K562 (cell line): Measurements from ENCODE around the gene IL13. TPM values are rescaled to one million over a fixed set of nuclear protein-coding genes. Genes with fewer than 3 reads are reported as not detected.

Source experiments
- ATAC-seq: fragments of 200-7000 bp; cut with Tn5 transposase; 3 replicates; pipeline ENCODE4 v1.9.1; 2020; ENCODE audit warnings: moderate library complexity
- BruUV-seq: library from RNA; stranded (reverse); fragments of 400-500 nt; replicated peaks from 2 replicates; lab custom pipeline; 2021; lab: Mats Ljungman, UMichigan
- CTCF ChIA-PET: fragments of 300-600 bp; formaldehyde crosslinking; extraction: SDS; loops from one replicate; lab custom pipeline; 2021; ENCODE audit warnings: low intra/inter-chr PET ratio; lab: Yijun Ruan, JAX
- POLR2A ChIA-PET: fragments of 300-600, 350-650 bp; sonication (Branson Sonifier 250); formaldehyde crosslinking; extraction: SDS; loops from one replicate; lab custom pipeline; 2021; ENCODE audit warnings: antibody characterized with exemption, inconsistent platforms; lab: Yijun Ruan, JAX
- DNase-seq, 4 experiments: peaks; one replicate each; pipeline versions ENCODE4 v3.0.0 to v3.0.0-alpha.2; 2011 to 2018; ENCODE audit warnings: low spot score in 3 of 4, mixed read lengths in 3 of 4; ENCODE audit errors: extremely low read depth in 1 of 4
- FAIRE-seq: peaks from 2 replicates; lab custom pipeline; 2011; peaks lifted over from hg19 to GRCh38; lab: Jason Lieb, UNC
- H2AFZ ChIP-seq: 2 replicates; pipeline ENCODE4 v1.6.0; 2011; ENCODE audit warnings: low read depth, low read length, control low read depth, inconsistent platforms
- H3K27ac ChIP-seq: fragments of 200-600 bp; 3 replicates; pipeline ENCODE4 v1.8.0; 2011; ENCODE audit warnings: low read depth, mild to moderate bottlenecking, control low read depth, inconsistent platforms, low read length, moderate library complexity, mixed read lengths; ENCODE audit errors: extremely low read depth
- H3K27me3 ChIP-seq, 2 experiments: fragments of 300-600 bp in 1 of 2; 2 replicates in 1 of 2; 3 replicates in 1 of 2; pipeline versions ENCODE4 v1.6.0 to v1.8.0; 2011; ENCODE audit warnings: inconsistent platforms in 2 of 2, low read length in 2 of 2, mild to moderate bottlenecking in 1 of 2, mixed read lengths in 1 of 2, moderate library complexity in 1 of 2; ENCODE audit not compliant: control insufficient read depth in 2 of 2, insufficient read depth in 2 of 2
- H3K36me3 ChIP-seq: fragments of 300-600 bp; 3 replicates; pipeline ENCODE4 v1.8.0; 2011; ENCODE audit warnings: mild to moderate bottlenecking, low read length, inconsistent platforms; ENCODE audit not compliant: control insufficient read depth, insufficient read depth
- H3K4me1 ChIP-seq, 2 experiments: fragments of 200-600 bp in 1 of 2; replicated peaks in 1 of 2; 2 replicates in 1 of 2; 3 replicates in 1 of 2; pipeline versions ENCODE4 v1.5.1 to v1.8.0; 2011; ENCODE audit warnings: inconsistent platforms in 2 of 2, low read length in 2 of 2, mild to moderate bottlenecking in 1 of 2, mixed read lengths in 1 of 2, moderate library complexity in 1 of 2; ENCODE audit not compliant: control insufficient read depth in 2 of 2, insufficient read depth in 2 of 2
- H3K4me2 ChIP-seq: 2 replicates; pipeline ENCODE4 v1.6.1; 2011; ENCODE audit warnings: low read length, control low read depth, inconsistent platforms, mixed read lengths; ENCODE audit not compliant: insufficient read depth
- H3K4me3 ChIP-seq: fragments of 200-600 bp; sonication (generic), shearing (Covaris generic); 2 replicates; pipeline ENCODE4 v1.5.1; 2016; ENCODE audit warnings: control low read depth, inconsistent platforms
- H3K79me2 ChIP-seq: fragments of 200-600 bp; 3 replicates; pipeline ENCODE4 v1.8.0; 2011; ENCODE audit warnings: low read length, inconsistent platforms; ENCODE audit not compliant: control insufficient read depth, insufficient read depth
- H3K9ac ChIP-seq, 2 experiments: 2 replicates each; pipeline versions ENCODE4 v1.6.0 to v1.6.1; 2011; ENCODE audit warnings: low read depth in 2 of 2, low read length in 2 of 2, control low read depth in 1 of 2, inconsistent platforms in 1 of 2, mild to moderate bottlenecking in 1 of 2, mixed read lengths in 1 of 2; ENCODE audit not compliant: insufficient read depth in 1 of 2
- H3K9me1 ChIP-seq: one replicate; pipeline ENCODE4 v1.6.0; 2011; ENCODE audit warnings: inconsistent platforms, mild to moderate bottlenecking, low read length, moderate library complexity; ENCODE audit not compliant: control insufficient read depth, insufficient read depth
- H3K9me3 ChIP-seq: replicated peaks from 2 replicates; pipeline ENCODE4 v1.5.1; 2011; ENCODE audit warnings: low read depth, low read length, inconsistent platforms; ENCODE audit not compliant: control insufficient read depth, insufficient read depth
- H4K20me1 ChIP-seq: replicated peaks from 2 replicates; pipeline ENCODE4 v1.6.1; 2011; ENCODE audit warnings: low read length, inconsistent platforms, mixed read lengths; ENCODE audit not compliant: control insufficient read depth, insufficient read depth
- CBX3 ChIP-seq, 2 experiments: IDR thresholded peaks; 1 replicate in 1 of 2; 2 replicates in 1 of 2; pipeline ENCODE4 v1.6.1; 2012; ENCODE audit warnings: inconsistent platforms in 2 of 2, low read length in 2 of 2, borderline replicate concordance in 1 of 2, control low read depth in 1 of 2
- ELF4 ChIP-seq: fragments of 450-650 bp; formaldehyde crosslinking; IDR thresholded peaks from 2 replicates; pipeline ENCODE4 v1.4.0; 2022; ENCODE audit warnings: missing genetic modification characterization
- NEUROD1 ChIP-seq: fragments of 150-350 bp; IDR thresholded peaks from 2 replicates; pipeline ENCODE4 v1.6.1; 2014; ENCODE audit warnings: borderline replicate concordance, low read length, low read depth; ENCODE audit not compliant: partially characterized antibody
- SNAPC5 ChIP-seq: fragments of 250-450 bp; sonication (Bioruptor Pico); IDR thresholded peaks from 2 replicates; pipeline ENCODE4 v1.8.0; 2021; ENCODE audit warnings: moderate library complexity, mild to moderate bottlenecking, inconsistent platforms
- TGIF2 ChIP-seq: sonication (generic); formaldehyde crosslinking; IDR thresholded peaks from 2 replicates; pipeline ENCODE4 v1.8.1; 2022; ENCODE audit warnings: mild to moderate bottlenecking, missing genetic modification reagents, moderate library complexity
- ZNF511 ChIP-seq: sonication (generic); formaldehyde crosslinking; IDR thresholded peaks from 2 replicates; pipeline ENCODE4 v1.8.0; 2022; ENCODE audit warnings: mild to moderate bottlenecking, missing genetic modification reagents
- ZNF518B ChIP-seq: fragments of 250-450 bp; sonication (Bioruptor Pico); IDR thresholded peaks from 2 replicates; pipeline ENCODE4 v1.5.0; 2021; ENCODE audit warnings: mild to moderate bottlenecking, moderate library complexity
- WGBS: fragments of 100-300 bp; shearing (Covaris generic); methylation state at CpG from one replicate; pipeline ENCODE4 v1.1.6; 2016; ENCODE audit warnings: low coverage, mixed read lengths; ENCODE audit not compliant: insufficient coverage; ENCODE audit errors: missing lambda C conversion rate; 5-methylcytosine and 5-hydroxymethylcytosine counted together
- in situ Hi-C: fragments of 300-500 bp; cut with MboI; formaldehyde crosslinking; loops from 4 replicates; pipeline ENCODE4 v1.15.0; 2018; ENCODE audit warnings: inconsistent platforms, mixed read lengths
- intact Hi-C: fragments of 100-400 bp; cut with micrococcal nuclease; formaldehyde crosslinking; loops from 2 replicates; pipeline ENCODE4 v1.14.2; 2022
- polyA plus RNA-seq, 8 experiments: library from polyadenylated mRNA; depleted of rRNA in 4 of 8; stranded (reverse) in 5 of 8; unstranded in 3 of 8; fragments of >200 nt; fragmentation: Nextera tagmentation in 2 of 8; fragmentation: Illumina TruSeq in 1 of 8; extraction: Ambion mirVana in 2 of 8; extraction: Trizol in 1 of 8; gene quantifications; 2 replicates each; pipeline versions ENCODE4 v1.2.1 to v1.2.3, GENCODE V29; 2011 to 2014; ENCODE audit warnings: inconsistent platforms in 1 of 8, missing spikeins in 1 of 8
- total RNA-seq, 7 experiments: library from RNA; depleted of rRNA in 6 of 7; stranded (reverse); fragments of >200 nt in 6 of 7; fragmentation: Illumina TruSeq in 2 of 7; extraction: Trizol in 2 of 7; gene quantifications; 2 replicates each; pipeline versions ENCODE4 v1.2.1 to v1.2.3, GENCODE V29; 2011 to 2021; ENCODE audit warnings: low replicate concordance in 1 of 7
- TF ChIP-seq, protein P1 (sequence below), 2 experiments: fragments of 450-650 bp; IDR thresholded peaks; 2 replicates each; pipeline ENCODE4 v1.6.1; 2016

The IL13 gene
- total and polyA plus RNA-seq, 9 of the 15 experiments (the other 6 are each of a cell fraction or from before 2014, with no cell fraction given) = not detected

GRCh38 chr5:132704875-132705274, 46.9 kb downstream of the IL13 start:
- POLR2A ChIA-PET = interaction anchor here (1.1 kb wide), 1 partner anchor 10 kb away, joined by 5 read pairs; no protein-coding TSS in a partner anchor
- FAIRE-seq (no peak), DNase-seq (no peak), ATAC-seq (no peak)
- Histone ChIP-seq H3K4me1 (no peaks in the 10 kb centered on the region), H4K20me1 (no peaks in the 10 kb centered on the region), H3K9ac (no peak overlapping the region), H3K4me3 (no peak overlapping the region), H3K27me3 (no peaks in the 10 kb centered on the region), H3K79me2 (no peaks in the 10 kb centered on the region), H3K9me1 (no peaks in the 10 kb centered on the region), H3K9me3 (no peaks in the 10 kb centered on the region), H2AFZ (no peak overlapping the region), H3K27ac (no peak overlapping the region), H3K4me2 (no peak overlapping the region), H3K36me3 (no peaks in the 10 kb centered on the region; the same call in 2 of the 3 replicates)
- no TSS peak for BruUV-seq
- WGBS = 90% methylated on average over 1 of the region's 1 CpG
- no peak for TF ChIP-seq NEUROD1
- TF ChIP-seq, protein P1, sequence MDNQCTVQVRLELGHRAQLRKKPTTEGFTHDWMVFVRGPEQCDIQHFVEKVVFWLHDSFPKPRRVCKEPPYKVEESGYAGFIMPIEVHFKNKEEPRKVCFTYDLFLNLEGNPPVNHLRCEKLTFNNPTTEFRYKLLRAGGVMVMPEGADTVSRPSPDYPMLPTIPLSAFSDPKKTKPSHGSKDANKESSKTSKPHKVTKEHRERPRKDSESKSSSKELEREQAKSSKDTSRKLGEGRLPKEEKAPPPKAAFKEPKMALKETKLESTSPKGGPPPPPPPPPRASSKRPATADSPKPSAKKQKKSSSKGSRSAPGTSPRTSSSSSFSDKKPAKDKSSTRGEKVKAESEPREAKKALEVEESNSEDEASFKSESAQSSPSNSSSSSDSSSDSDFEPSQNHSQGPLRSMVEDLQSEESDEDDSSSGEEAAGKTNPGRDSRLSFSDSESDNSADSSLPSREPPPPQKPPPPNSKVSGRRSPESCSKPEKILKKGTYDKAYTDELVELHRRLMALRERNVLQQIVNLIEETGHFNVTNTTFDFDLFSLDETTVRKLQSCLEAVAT (IDR thresholded peaks at IDR 0.05) = no peak
- TF ChIP-seq TGIF2 (CRISPR knock-in tag) = no peak
- no peak for TF ChIP-seq ZNF518B (CRISPR knock-in tag)
- no peak for TF ChIP-seq ELF4
- TF ChIP-seq ZNF511 (CRISPR knock-in tag) = no peak
- TF ChIP-seq CBX3 (IDR thresholded peaks at IDR 0.05; ENCODE audit: borderline replicate concordance in 1 of 2, low read length in 2 of 2) = no peak
- no peak for TF ChIP-seq SNAPC5 (CRISPR knock-in tag)
- CTCF ChIA-PET = no interaction called here
- in situ Hi-C loops = no loop called here
- intact Hi-C loops = no loop called here
